ENCODE results near the gene TRMT11. TPM values are rescaled to one million over a fixed set of nuclear protein-coding genes. Genes with fewer than 3 reads are reported as not detected.
A peak's percentile ranks its signal among the peaks of the same experiment; 100 is the strongest.
"Not testable (repeated sequence)": the region's sequence is repeated elsewhere in the genome, so short reads cannot be mapped to it uniquely, and the experiment has no call there.

TRMT11 gene
- total RNA-seq, 2 experiments from 2014 or later: 20.6 to 26.4 TPM

GRCh38 chr6:126017668-126018067, 31.3 kb downstream of the TRMT11 start:
- H3K27me3 Mint-ChIP-seq: no peaks in the 10 kb centered on the region
- ATAC-seq (no peak), DNase-seq (no peak)
- H3K4me1 Mint-ChIP-seq: peaks cover 7% of the 10 kb centered on the region
- H3K4me3 Mint-ChIP-seq: no peak overlapping the region
- peaks cover 36% of the 10 kb centered on the region for H3K36me3 Mint-ChIP-seq
- CTCF ChIA-PET: interaction anchor here (1.1 kb wide), 1 partner anchor 16 kb away, joined by 4 read pairs; no protein-coding TSS in a partner anchor
- no peaks in the 10 kb centered on the region for H3K9me3 Mint-ChIP-seq (ENCODE audit: low read depth)
- no peak overlapping the region for H3K27ac Mint-ChIP-seq

DNA sequence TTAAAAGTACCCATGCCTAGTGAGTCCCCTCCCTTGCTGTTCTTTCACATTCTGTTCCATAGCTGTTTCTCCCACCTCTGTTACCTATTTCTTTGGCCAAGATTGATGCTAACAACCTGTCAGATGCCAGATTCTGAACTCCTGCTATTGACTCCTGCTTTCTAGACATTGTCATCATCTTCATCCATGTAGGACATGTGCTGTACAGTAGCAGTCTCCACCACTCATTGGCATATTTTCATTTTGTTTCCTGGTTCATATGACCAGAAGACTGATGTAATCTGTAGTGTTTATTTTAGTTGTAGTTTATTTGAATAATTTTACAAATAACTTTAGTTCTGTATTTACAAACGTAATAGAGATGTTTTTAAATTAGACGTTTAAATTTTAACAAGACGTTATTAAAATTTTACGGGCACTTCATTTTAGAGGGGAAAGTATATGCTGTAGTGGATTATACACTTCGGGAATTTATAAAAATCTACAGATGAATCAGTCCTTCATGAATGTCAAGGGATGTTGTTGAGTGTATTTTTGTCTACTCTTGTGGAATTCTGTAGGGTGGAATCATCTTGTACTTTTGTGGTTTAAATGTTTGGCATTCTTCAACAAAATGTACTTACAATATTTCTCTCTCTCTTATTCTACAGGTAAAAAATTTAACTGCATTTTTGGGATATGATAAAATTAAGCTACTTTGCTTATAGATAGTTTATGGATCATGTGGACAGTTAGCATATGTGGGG, 34.1 kb downstream of the TRMT11 start:
- no peak for DNase-seq
- Mint-ChIP-seq H3K27me3 (no peaks in the 10 kb centered on the region), H3K4me3 (no peak overlapping the region), H3K27ac (no peak overlapping the region), H3K36me3 (peaks cover 30% of the 10 kb centered on the region), H3K4me1 (peaks cover 5% of the 10 kb centered on the region), H3K9me3 (ENCODE audit: low read depth) (no peaks in the 10 kb centered on the region)
- CTCF ChIA-PET: interaction anchor here (0.7 kb wide), 1 partner anchor 12 kb away, joined by 3 read pairs; no protein-coding TSS in a partner anchor
- ATAC-seq: no peak

DNA sequence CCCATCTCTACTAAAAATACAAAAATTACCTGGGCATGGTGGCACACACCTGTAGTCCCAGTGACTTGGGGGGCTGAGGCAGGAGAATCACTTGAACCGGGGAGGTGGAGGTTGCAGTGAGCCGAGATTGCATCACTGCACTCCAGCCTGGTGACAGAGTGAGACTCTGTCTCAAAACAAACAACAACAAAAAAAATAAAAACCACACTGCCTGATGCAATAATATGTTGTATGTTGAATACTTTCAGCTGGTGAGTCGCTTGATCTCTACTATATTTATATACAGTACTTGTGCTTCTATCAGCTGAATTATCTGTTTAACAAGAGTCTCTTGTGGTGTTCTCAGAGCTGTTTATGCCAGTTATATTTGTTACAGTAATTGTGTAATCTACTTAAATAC, 37.1 kb downstream of the TRMT11 start:
- H3K27me3 Mint-ChIP-seq; H3K4me3 Mint-ChIP-seq; CTCF ChIA-PET; H3K27ac Mint-ChIP-seq; H3K4me1 Mint-ChIP-seq; DNase-seq; H3K9me3 Mint-ChIP-seq (ENCODE audit: low read depth); ATAC-seq: not testable (repeated sequence)
- H3K36me3 Mint-ChIP-seq: peaks cover 33% of the 10 kb centered on the region

GRCh38 chr6:126026001-126026400, 39.7 kb downstream of the TRMT11 start:
- Mint-ChIP-seq H3K9me3 (ENCODE audit: low read depth) (no peaks in the 10 kb centered on the region), H3K4me3 (no peak overlapping the region), H3K27me3 (no peaks in the 10 kb centered on the region), H3K36me3 (peaks cover 27% of the 10 kb centered on the region), H3K27ac (no peak overlapping the region), H3K4me1 (no peaks in the 10 kb centered on the region)
- ATAC-seq (no peak), DNase-seq (no peak)
- CTCF ChIA-PET: no interaction called here

DNA sequence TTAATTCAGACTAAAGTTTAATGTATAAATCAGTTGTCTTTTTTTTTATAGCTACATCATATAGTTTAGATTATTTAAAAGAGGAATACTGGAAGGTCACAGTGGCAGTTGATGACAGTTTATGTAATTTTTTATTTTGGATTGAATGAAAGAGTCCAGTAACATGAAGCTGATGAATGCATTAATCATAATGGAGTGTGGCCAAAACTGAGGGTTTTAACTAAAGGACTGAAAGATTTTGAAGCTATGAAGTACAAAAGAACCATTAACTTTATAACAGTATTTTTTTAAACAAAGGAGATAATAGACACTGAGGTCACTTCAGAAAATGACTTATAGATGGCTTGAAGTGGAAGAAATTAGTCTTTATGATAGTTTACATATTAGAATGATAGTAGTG, 41.3 kb downstream of the TRMT11 start:
- DNase-seq (no peak), ATAC-seq (no peak)
- Mint-ChIP-seq H3K4me1 (no peaks in the 10 kb centered on the region), H3K4me3 (no peak overlapping the region), H3K27me3 (no peaks in the 10 kb centered on the region), H3K27ac (no peak overlapping the region), H3K36me3 (peaks cover 18% of the 10 kb centered on the region), H3K9me3 (ENCODE audit: low read depth) (no peaks in the 10 kb centered on the region)
- CTCF ChIA-PET: interaction anchor here (0.5 kb wide), 1 partner anchor 11 kb away, joined by 4 read pairs; no protein-coding TSS in a partner anchor

GRCh38 chr6:126030045-126030444, 43.7 kb downstream of the TRMT11 start:
- Mint-ChIP-seq H3K9me3 (ENCODE audit: low read depth) (no peaks in the 10 kb centered on the region), H3K4me1 (peaks cover 6% of the 10 kb centered on the region), H3K27ac (no peak overlapping the region), H3K4me3 (no peak overlapping the region), H3K36me3 (peaks cover 20% of the 10 kb centered on the region), H3K27me3 (no peaks in the 10 kb centered on the region)
- DNase-seq (no peak), ATAC-seq (no peak)
- CTCF ChIA-PET: interaction anchor here (0.9 to 1.4 kb wide), 3 partner anchors 16 to 34 kb away, joined by 3 to 4 read pairs (median 3); no protein-coding TSS in a partner anchor

DNA sequence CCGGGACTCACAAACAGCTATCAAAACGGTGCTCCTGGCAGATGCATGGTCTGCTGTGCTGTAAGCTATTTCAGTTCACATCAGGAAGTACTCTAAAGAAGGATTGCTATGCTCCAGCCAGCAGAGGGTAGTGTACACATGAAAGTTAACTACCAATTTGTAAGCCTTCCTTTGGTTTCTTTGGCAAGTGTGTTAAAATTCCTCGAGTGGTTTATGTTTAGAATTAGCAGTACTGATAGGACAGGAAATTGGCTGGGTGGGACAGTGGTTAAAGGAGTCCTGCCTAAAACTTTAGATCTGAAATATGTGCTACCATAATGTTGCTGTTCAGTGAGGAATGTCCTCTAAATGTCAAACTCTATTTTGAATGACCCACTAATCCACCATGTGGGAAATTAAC, 47.4 kb downstream of the TRMT11 start:
- H3K9me3 Mint-ChIP-seq (ENCODE audit: low read depth): no peaks in the 10 kb centered on the region
- H3K4me1 Mint-ChIP-seq: peaks cover 6% of the 10 kb centered on the region
- H3K4me3 Mint-ChIP-seq: no peak overlapping the region
- no peaks in the 10 kb centered on the region for H3K27me3 Mint-ChIP-seq
- CTCF ChIA-PET: interaction anchor here (1.1 to 1.6 kb wide), 2 partner anchors 16 to 20 kb away, joined by 3 to 4 read pairs; no protein-coding TSS in a partner anchor
- H3K27ac Mint-ChIP-seq: peak overlapping the region; percentile 6
- peak; percentile 78 for ATAC-seq
- DNase-seq: no peak
- peaks cover 17% of the 10 kb centered on the region for H3K36me3 Mint-ChIP-seq

- Mint-ChIP-seq H3K4me1 (peaks cover 6% of the 10 kb centered on the region), H3K9me3 (ENCODE audit: low read depth) (no peaks in the 10 kb centered on the region), H3K27me3 (no peaks in the 10 kb centered on the region), H3K27ac (no peak overlapping the region), H3K4me3 (no peak overlapping the region), H3K36me3 (peaks cover 17% of the 10 kb centered on the region)
- CTCF ChIA-PET: no interaction called here
- no peak for ATAC-seq
- DNase-seq: no peak
Observed at GRCh38 chr6:126034656-126035055, 48.3 kb downstream of the TRMT11 start.

DNA sequence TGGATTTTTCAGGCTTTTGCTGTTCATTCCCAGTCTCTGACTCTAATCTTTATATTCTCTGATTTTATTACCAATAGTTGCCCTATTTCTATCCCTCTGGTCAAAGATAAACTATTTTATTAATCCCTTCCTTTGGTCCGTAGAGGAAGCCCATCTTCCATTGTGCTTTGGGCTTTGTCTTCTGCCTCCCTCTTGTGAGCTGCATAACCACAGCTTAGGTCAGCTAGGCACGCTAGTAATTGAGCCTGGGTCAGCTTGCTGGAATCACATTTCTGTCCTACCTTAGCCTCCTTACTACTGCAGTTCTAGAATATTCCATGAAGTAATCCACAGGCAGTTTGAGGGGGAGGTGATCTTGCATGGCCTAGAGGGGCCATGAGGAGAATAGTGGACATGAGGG, 49.4 kb downstream of the TRMT11 start:
- CTCF ChIA-PET: no interaction called here
- Mint-ChIP-seq H3K36me3 (peaks cover 19% of the 10 kb centered on the region), H3K9me3 (ENCODE audit: low read depth) (no peaks in the 10 kb centered on the region), H3K27ac (no peak overlapping the region), H3K27me3 (no peaks in the 10 kb centered on the region), H3K4me1 (peaks cover 15% of the 10 kb centered on the region), H3K4me3 (no peak overlapping the region)
- no peak for ATAC-seq
- no peak for DNase-seq

GRCh38 chr6:126038234-126038633, 51.9 kb downstream of the TRMT11 start:
- CTCF ChIA-PET: interaction anchor here (0.7 kb wide), 1 partner anchor 11 kb away, joined by 4 read pairs; no protein-coding TSS in a partner anchor
- Mint-ChIP-seq H3K9me3 (ENCODE audit: low read depth) (peaks cover 4% of the 10 kb centered on the region), H3K27me3 (no peaks in the 10 kb centered on the region), H3K4me1 (peaks cover 18% of the 10 kb centered on the region), H3K4me3 (no peak overlapping the region), H3K36me3 (peaks cover 35% of the 10 kb centered on the region), H3K27ac (no peak overlapping the region)
- ATAC-seq (no peak), DNase-seq (no peak)

GRCh38 chr6:126039284-126039683, 52.9 kb downstream of the TRMT11 start:
- Mint-ChIP-seq H3K27ac (no peak overlapping the region), H3K27me3 (no peaks in the 10 kb centered on the region), H3K36me3 (peaks cover 37% of the 10 kb centered on the region), H3K9me3 (ENCODE audit: low read depth) (peaks cover 5% of the 10 kb centered on the region), H3K4me1 (peaks cover 12% of the 10 kb centered on the region), H3K4me3 (no peak overlapping the region)
- no peak for ATAC-seq
- no peak for DNase-seq
- CTCF ChIA-PET: no interaction called here

- ATAC-seq (no peak), DNase-seq (no peak)
- Mint-ChIP-seq H3K4me1 (peaks cover 12% of the 10 kb centered on the region), H3K9me3 (ENCODE audit: low read depth) (peaks cover 7% of the 10 kb centered on the region), H3K36me3 (peaks cover 40% of the 10 kb centered on the region), H3K4me3 (no peak overlapping the region), H3K27me3 (no peaks in the 10 kb centered on the region), H3K27ac (no peak overlapping the region)
- CTCF ChIA-PET: no interaction called here
Observed at GRCh38 chr6:126040394-126040793, 54.1 kb downstream of the TRMT11 start.

- DNase-seq: no peak
- Mint-ChIP-seq H3K27me3 (no peaks in the 10 kb centered on the region), H3K36me3 (peaks cover 40% of the 10 kb centered on the region), H3K9me3 (ENCODE audit: low read depth) (peaks cover 7% of the 10 kb centered on the region), H3K4me3 (no peak overlapping the region), H3K4me1 (peaks cover 12% of the 10 kb centered on the region), H3K27ac (peak overlapping the region; percentile 40)
- no peak for ATAC-seq
- CTCF ChIA-PET: no interaction called here
Observed at GRCh38 chr6:126040826-126041225, 54.5 kb downstream of the TRMT11 start.

DNA sequence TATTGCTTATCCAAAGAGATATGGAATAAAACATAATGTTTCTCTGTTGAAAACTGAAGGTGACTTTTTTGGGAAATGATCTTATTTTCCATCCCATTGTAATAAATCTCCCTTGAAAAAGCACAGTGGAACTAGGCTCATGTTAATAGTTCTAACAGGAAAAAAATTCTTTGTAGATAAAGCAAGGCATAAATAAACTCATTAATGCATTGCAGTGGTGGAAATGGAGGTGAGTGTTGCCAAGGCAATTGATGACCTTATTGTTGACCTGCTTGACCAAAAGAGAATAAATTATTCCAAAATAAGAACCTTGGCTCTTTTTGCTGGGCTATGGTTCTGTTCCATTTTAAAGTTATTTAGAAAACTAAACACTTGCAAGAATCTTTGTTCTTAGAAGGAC, 55.2 kb downstream of the TRMT11 start:
- no peak overlapping the region for H3K27ac Mint-ChIP-seq
- DNase-seq: no peak
- peaks cover 37% of the 10 kb centered on the region for H3K36me3 Mint-ChIP-seq
- ATAC-seq: no peak
- H3K27me3 Mint-ChIP-seq: no peaks in the 10 kb centered on the region
- H3K4me1 Mint-ChIP-seq: peaks cover 12% of the 10 kb centered on the region
- CTCF ChIA-PET: no interaction called here
- no peak overlapping the region for H3K4me3 Mint-ChIP-seq
- peaks cover 7% of the 10 kb centered on the region for H3K9me3 Mint-ChIP-seq (ENCODE audit: low read depth)

Data from activated CD8-positive, alpha-beta memory T cell treated with anti-CD3 and anti-CD28 coated beads, Interleukin-2, amount 10 ng/mL, durations not matched to agents 7 days and 5 days (primary cell).